Upper lobe of left lung (tissue), 4 donors: ENCODE results near the gene CALML6.

Source experiments
- EP300 ChIP-seq, 4 donors: sonication (generic); formaldehyde crosslinking; IDR thresholded peaks; one replicate each; pipeline ENCODE4 v1.5.1; 2017; ENCODE audit warnings: antibody characterized with exemption in 4 of 4, control low read depth in 2 of 4
- POLR2A ChIP-seq, 4 donors: fragments of 450-650 bp; IDR thresholded peaks; one replicate each; pipeline ENCODE4 v1.5.1; 2016 to 2017; ENCODE audit warnings: antibody characterized with exemption in 4 of 4, mild to moderate bottlenecking in 2 of 4
- TF ChIP-seq, protein P1 (sequence below), 6 experiments: fragments of 450-650 bp in 4 of 6; fragments of 200-600 bp in 2 of 6; sonication (generic) in 2 of 6; IDR thresholded peaks; one replicate each; pipeline ENCODE4 v1.5.1; 2016 to 2019; ENCODE audit warnings: antibody characterized with exemption in 6 of 6

DNA sequence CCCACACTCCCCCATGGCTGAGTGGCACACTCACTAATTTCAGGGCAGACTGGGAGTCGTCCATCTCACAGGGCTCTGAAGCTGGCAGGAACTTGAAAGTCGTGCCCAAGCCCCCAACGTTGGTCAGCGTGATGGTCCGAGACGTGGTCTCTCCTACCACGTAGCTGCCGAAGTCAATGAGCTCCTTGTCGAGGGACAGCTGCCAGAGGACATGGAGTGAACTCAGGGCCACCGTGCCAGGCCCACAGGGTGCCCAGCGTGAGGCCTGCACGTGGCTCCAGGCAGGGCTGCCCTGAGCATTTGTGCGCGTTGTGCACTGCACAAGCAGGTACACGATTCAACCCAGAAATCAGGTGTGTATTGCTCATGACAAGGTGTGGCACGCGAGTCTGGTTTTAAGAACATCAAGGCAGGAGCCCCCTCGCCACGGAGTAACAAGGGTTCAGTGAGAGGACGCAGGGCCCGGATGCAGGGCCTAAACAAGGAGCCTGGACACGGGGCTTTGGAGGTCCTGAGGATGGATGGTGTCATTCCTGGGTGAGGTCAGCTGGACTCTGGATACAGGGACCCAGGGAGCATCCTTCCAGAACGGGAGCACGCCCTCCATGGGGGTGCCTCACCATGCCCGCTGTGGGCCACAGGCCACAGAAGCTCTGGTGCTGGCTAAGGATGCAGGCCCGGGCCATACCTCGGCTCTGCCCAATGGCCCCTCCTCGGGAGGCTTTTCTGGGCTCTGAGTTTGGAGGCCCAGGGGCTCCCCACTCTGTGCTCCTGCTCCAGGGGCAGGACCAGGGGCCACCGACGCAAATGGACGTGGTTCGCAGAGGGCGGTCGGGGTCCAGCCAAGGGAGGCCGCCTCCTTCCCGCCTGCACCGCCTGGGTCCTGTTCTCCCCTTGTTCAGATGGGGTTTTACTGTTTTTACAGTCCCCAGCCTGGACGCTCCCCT is 41.8 kb downstream of the CALML6 start:
- TF ChIP-seq POLR2A (IDR thresholded peaks at IDR 0.05) (no peak), EP300 (IDR thresholded peaks at IDR 0.05) (no peak)
- TF ChIP-seq, protein P1, sequence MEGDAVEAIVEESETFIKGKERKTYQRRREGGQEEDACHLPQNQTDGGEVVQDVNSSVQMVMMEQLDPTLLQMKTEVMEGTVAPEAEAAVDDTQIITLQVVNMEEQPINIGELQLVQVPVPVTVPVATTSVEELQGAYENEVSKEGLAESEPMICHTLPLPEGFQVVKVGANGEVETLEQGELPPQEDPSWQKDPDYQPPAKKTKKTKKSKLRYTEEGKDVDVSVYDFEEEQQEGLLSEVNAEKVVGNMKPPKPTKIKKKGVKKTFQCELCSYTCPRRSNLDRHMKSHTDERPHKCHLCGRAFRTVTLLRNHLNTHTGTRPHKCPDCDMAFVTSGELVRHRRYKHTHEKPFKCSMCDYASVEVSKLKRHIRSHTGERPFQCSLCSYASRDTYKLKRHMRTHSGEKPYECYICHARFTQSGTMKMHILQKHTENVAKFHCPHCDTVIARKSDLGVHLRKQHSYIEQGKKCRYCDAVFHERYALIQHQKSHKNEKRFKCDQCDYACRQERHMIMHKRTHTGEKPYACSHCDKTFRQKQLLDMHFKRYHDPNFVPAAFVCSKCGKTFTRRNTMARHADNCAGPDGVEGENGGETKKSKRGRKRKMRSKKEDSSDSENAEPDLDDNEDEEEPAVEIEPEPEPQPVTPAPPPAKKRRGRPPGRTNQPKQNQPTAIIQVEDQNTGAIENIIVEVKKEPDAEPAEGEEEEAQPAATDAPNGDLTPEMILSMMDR (IDR thresholded peaks at IDR 0.05), result no peak
